ENCODE data around the gene MCM7. TPM values are rescaled to one million over a fixed set of nuclear protein-coding genes. Genes with fewer than 3 reads are reported as not detected.
A peak's percentile ranks its signal among the peaks of the same experiment; 100 is the strongest.

Gene MCM7
- polyA plus RNA-seq, 4 donors = 35.8 to 87.8 (median 63.3) TPM

DNA sequence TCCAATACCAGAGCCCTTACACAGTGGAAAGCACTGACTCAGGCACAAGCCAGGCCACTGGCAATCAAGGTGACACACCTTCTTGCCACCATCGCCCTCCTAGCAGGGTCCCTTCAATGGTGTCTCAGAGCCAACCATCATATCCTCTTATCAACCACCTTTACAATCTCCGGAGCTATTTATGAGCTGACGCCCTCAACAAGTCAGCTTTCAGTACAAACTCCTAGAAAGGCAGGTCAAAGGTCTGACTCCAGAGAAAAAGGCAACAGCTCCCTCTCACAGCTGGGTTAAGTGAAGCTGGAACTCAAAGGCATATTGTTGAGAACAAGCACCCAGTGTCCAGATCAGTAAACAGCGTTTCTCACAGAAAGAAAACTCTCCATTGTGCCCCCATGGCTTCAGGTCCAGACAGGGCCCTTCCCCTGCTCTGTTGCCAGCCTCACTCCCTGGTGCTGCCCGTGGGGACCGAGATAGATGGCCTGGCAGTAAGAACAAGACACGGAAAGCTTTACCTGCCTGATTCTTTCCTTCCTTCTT, 22.1 kb downstream of the MCM7 start:
- FAIRE-seq (no peak), DNase-seq (peak; percentile 89 to 98)
- Histone ChIP-seq H3K27me3 (ENCODE audit: control insufficient read depth in 3 of 3, insufficient read depth in 3 of 3, low read length in 3 of 3) (no peaks in the 10 kb centered on the region), H3K4me1 (ENCODE audit: control insufficient read depth in 3 of 3, insufficient read depth in 2 of 3, low read depth in 1 of 3, low read length in 2 of 3) (peaks cover 0 to 46% (median 2%) of the 10 kb centered on the region in 3 donors), H3K27ac (ENCODE audit: low read depth in 1 of 3, low read length in 2 of 3) (peak overlapping the region; percentile 77 to 92 (median 90)), H3K36me3 (ENCODE audit: control insufficient read depth in 3 of 3, insufficient read depth in 2 of 3, low read depth in 1 of 3, low read length in 3 of 3) (peaks cover 7 to 59% (median 18%) of the 10 kb centered on the region in 3 donors), H3K9me3 (ENCODE audit: control insufficient read depth in 2 of 2, insufficient read depth in 1 of 2, low read depth in 1 of 2, low read length in 1 of 2) (peaks cover 0 to 13% of the 10 kb centered on the region in 2 donors), H3K4me3 (ENCODE audit: low read depth in 1 of 3, low read length in 3 of 3) (peak overlapping the region in 2 of 3 donors; percentile 27 to 74)
- 18 to 59% (median 36%) methylated on average over 7 of the region's 7 CpGs for WGBS, 3 donors

GRCh38 chr7:100077205-100077604, 24.0 kb downstream of the MCM7 start:
- FAIRE-seq (no peak), DNase-seq (peak; percentile 78 to 94)
- Histone ChIP-seq H3K4me3 (ENCODE audit: low read depth in 1 of 3, low read length in 3 of 3) (no peak overlapping the region), H3K36me3 (ENCODE audit: control insufficient read depth in 3 of 3, insufficient read depth in 2 of 3, low read depth in 1 of 3, low read length in 3 of 3) (peaks cover 21 to 77% (median 35%) of the 10 kb centered on the region in 3 donors), H3K4me1 (ENCODE audit: control insufficient read depth in 3 of 3, insufficient read depth in 2 of 3, low read depth in 1 of 3, low read length in 2 of 3) (peaks cover 0 to 42% (median 2%) of the 10 kb centered on the region in 3 donors), H3K9me3 (ENCODE audit: control insufficient read depth in 2 of 2, insufficient read depth in 1 of 2, low read depth in 1 of 2, low read length in 1 of 2) (peaks cover 0 to 31% of the 10 kb centered on the region in 2 donors), H3K27ac (ENCODE audit: low read depth in 1 of 3, low read length in 2 of 3) (peak overlapping the region in 1 of 3 donors; percentile 90), H3K27me3 (ENCODE audit: control insufficient read depth in 3 of 3, insufficient read depth in 3 of 3, low read length in 3 of 3) (peaks cover 0 to 2% (median 0%) of the 10 kb centered on the region in 3 donors)
- WGBS, 3 donors = 37 to 74% (median 57%) methylated on average over 4 of the region's 4 CpGs

DNA sequence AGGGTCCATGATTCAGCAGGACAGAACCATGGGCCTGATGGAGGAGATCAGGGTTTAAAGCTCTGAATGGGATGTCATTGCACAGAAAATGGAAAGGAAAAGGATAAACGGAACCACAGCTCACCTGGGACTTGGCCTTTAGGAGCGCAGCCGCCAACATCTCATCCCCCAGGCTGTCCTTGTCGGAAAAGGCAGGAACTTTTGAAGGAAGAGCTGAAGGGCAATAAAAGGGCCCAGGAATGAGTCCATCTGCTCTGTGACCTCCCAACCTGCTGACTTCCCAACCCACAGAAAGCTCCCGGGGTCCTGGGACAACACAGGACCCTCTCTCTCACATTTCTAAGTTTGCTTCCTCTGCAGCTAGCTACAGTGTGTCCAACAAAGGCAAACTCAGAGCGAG, 25.8 kb downstream of the MCM7 start:
- FAIRE-seq (no peak), DNase-seq (no peak)
- H3K4me1 ChIP-seq (ENCODE audit: control insufficient read depth in 3 of 3, insufficient read depth in 2 of 3, low read depth in 1 of 3, low read length in 2 of 3) = peaks cover 0 to 37% (median 2%) of the 10 kb centered on the region in 3 donors
- H3K27me3 ChIP-seq (ENCODE audit: control insufficient read depth in 3 of 3, insufficient read depth in 3 of 3, low read length in 3 of 3) = peaks cover 0 to 2% (median 0%) of the 10 kb centered on the region in 3 donors
- no peak overlapping the region for H3K27ac ChIP-seq (ENCODE audit: low read depth in 1 of 3, low read length in 2 of 3)
- no peak overlapping the region for H3K4me3 ChIP-seq (ENCODE audit: low read depth in 1 of 3, low read length in 3 of 3)
- peaks cover 35 to 94% (median 53%) of the 10 kb centered on the region in 3 donors for H3K36me3 ChIP-seq (ENCODE audit: control insufficient read depth in 3 of 3, insufficient read depth in 2 of 3, low read depth in 1 of 3, low read length in 3 of 3)
- peaks cover 2 to 49% of the 10 kb centered on the region in 2 donors for H3K9me3 ChIP-seq (ENCODE audit: control insufficient read depth in 2 of 2, insufficient read depth in 1 of 2, low read depth in 1 of 2, low read length in 1 of 2)
- WGBS, 3 donors = 95 to 99% (median 96%) methylated on average over 6 of the region's 6 CpGs

DNA sequence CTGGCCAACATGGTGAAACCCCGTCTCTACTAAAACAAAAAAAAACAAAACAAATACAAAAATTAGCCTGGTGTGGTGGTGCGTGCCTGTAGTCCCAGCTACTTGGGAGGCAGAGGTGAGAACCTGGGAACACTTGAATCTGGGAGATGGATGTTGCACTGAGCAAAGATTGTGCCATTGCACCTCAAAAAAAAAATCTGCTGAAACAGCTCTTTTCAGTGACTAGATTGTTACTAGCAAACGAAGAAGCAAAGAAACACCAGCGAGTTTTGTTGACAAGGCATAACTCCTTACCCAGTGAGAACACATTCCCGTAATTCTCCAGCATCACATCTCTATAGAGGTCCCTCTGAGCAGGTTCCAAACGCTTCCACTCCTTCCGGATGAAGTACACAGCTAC, 26.4 kb downstream of the MCM7 start:
- Histone ChIP-seq H3K36me3 (ENCODE audit: control insufficient read depth in 3 of 3, insufficient read depth in 2 of 3, low read depth in 1 of 3, low read length in 3 of 3) (peaks cover 35 to 94% (median 58%) of the 10 kb centered on the region in 3 donors), H3K9me3 (ENCODE audit: control insufficient read depth in 2 of 2, insufficient read depth in 1 of 2, low read depth in 1 of 2, low read length in 1 of 2) (peaks cover 2 to 55% of the 10 kb centered on the region in 2 donors), H3K4me1 (ENCODE audit: control insufficient read depth in 3 of 3, insufficient read depth in 2 of 3, low read depth in 1 of 3, low read length in 2 of 3) (peaks cover 0 to 31% (median 2%) of the 10 kb centered on the region in 3 donors), H3K27me3 (ENCODE audit: control insufficient read depth in 3 of 3, insufficient read depth in 3 of 3, low read length in 3 of 3) (peaks cover 0 to 2% (median 0%) of the 10 kb centered on the region in 3 donors), H3K4me3 (ENCODE audit: low read depth in 1 of 3, low read length in 3 of 3) (no peak overlapping the region), H3K27ac (ENCODE audit: low read depth in 1 of 3, low read length in 2 of 3) (no peak overlapping the region)
- FAIRE-seq = no peak
- no peak for DNase-seq
- 98% methylated on average over 7 of the region's 7 CpGs for WGBS, 3 donors

GRCh38 chr7:100072462-100072861, 28.7 kb downstream of the MCM7 start:
- WGBS, 3 donors = 95 to 100% (median 99%) methylated on average over 10 of the region's 10 CpGs
- DNase-seq = no peak
- Histone ChIP-seq H3K9me3 (ENCODE audit: control insufficient read depth in 2 of 2, insufficient read depth in 1 of 2, low read depth in 1 of 2, low read length in 1 of 2) (peaks cover 2 to 64% of the 10 kb centered on the region in 2 donors), H3K4me3 (ENCODE audit: low read depth in 1 of 3, low read length in 3 of 3) (no peak overlapping the region), H3K36me3 (ENCODE audit: control insufficient read depth in 3 of 3, insufficient read depth in 2 of 3, low read depth in 1 of 3, low read length in 3 of 3) (peaks cover 36 to 93% (median 59%) of the 10 kb centered on the region in 3 donors), H3K27ac (ENCODE audit: low read depth in 1 of 3, low read length in 2 of 3) (no peak overlapping the region), H3K27me3 (ENCODE audit: control insufficient read depth in 3 of 3, insufficient read depth in 3 of 3, low read length in 3 of 3) (peaks cover 0 to 2% (median 0%) of the 10 kb centered on the region in 3 donors), H3K4me1 (ENCODE audit: control insufficient read depth in 3 of 3, insufficient read depth in 2 of 3, low read depth in 1 of 3, low read length in 2 of 3) (peaks cover 0 to 9% (median 0%) of the 10 kb centered on the region in 3 donors)
- FAIRE-seq = no peak

DNA sequence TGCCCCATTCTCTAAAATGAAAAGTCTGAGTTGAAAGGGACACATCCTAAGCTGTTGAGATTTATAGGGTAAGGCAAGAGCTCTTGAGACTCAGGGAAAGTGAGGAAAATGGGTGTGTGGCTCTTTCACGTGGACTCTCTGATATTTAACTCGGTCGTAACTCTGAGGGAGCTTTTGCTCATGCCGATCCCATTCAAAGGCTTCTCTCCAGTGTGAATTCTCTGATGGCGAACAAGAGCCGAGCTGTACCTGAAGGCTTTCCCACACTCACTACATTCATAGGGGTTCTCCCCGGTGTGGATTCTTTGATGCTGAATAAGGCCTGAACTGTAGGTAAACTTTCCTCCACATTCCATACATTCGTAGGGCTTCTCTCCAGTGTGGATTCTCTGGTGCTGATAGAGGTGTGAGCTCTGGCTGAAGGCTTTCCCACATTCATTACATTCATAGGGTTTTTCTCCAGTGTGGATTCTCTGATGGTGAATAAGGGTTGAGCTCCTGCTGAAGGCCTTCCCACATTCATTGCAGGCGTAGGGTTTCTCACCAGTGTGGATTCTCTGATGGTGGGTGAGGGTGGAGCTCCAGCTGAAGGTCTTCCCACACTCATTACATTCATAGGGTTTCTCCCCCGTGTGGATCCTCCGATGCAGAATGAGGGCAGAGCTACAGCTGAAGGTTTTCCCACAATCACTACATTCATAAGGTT, 30.0 kb downstream of the MCM7 start:
- no peak for DNase-seq
- no peak overlapping the region for H3K4me3 ChIP-seq (ENCODE audit: low read depth in 1 of 3, low read length in 3 of 3)
- FAIRE-seq = no peak
- H3K27me3 ChIP-seq (ENCODE audit: control insufficient read depth in 3 of 3, insufficient read depth in 3 of 3, low read length in 3 of 3) = peaks cover 0 to 2% (median 0%) of the 10 kb centered on the region in 3 donors
- WGBS, 3 donors = 98 to 99% (median 98%) methylated on average over 11 of the region's 11 CpGs
- peaks cover 36 to 82% (median 56%) of the 10 kb centered on the region in 3 donors for H3K36me3 ChIP-seq (ENCODE audit: control insufficient read depth in 3 of 3, insufficient read depth in 2 of 3, low read depth in 1 of 3, low read length in 3 of 3)
- no peak overlapping the region for H3K27ac ChIP-seq (ENCODE audit: low read depth in 1 of 3, low read length in 2 of 3)
- H3K4me1 ChIP-seq (ENCODE audit: control insufficient read depth in 3 of 3, insufficient read depth in 2 of 3, low read depth in 1 of 3, low read length in 2 of 3) = no peaks in the 10 kb centered on the region
- H3K9me3 ChIP-seq (ENCODE audit: control insufficient read depth in 2 of 2, insufficient read depth in 1 of 2, low read depth in 1 of 2, low read length in 1 of 2) = peaks cover 2 to 64% of the 10 kb centered on the region in 2 donors

- Histone ChIP-seq H3K4me1 (ENCODE audit: control insufficient read depth in 3 of 3, insufficient read depth in 2 of 3, low read depth in 1 of 3, low read length in 2 of 3) (no peaks in the 10 kb centered on the region), H3K27me3 (ENCODE audit: control insufficient read depth in 3 of 3, insufficient read depth in 3 of 3, low read length in 3 of 3) (peaks cover 0 to 2% (median 0%) of the 10 kb centered on the region in 3 donors), H3K27ac (ENCODE audit: low read depth in 1 of 3, low read length in 2 of 3) (no peak overlapping the region), H3K9me3 (ENCODE audit: control insufficient read depth in 2 of 2, insufficient read depth in 1 of 2, low read depth in 1 of 2, low read length in 1 of 2) (peaks cover 2 to 57% of the 10 kb centered on the region in 2 donors), H3K4me3 (ENCODE audit: low read depth in 1 of 3, low read length in 3 of 3) (no peak overlapping the region), H3K36me3 (ENCODE audit: control insufficient read depth in 3 of 3, insufficient read depth in 2 of 3, low read depth in 1 of 3, low read length in 3 of 3) (peaks cover 34 to 79% (median 49%) of the 10 kb centered on the region in 3 donors)
- DNase-seq (no peak), FAIRE-seq (no peak)
- WGBS, 3 donors = 95 to 97% (median 96%) methylated on average over 5 of the region's 5 CpGs
Observed at GRCh38 chr7:100069991-100070390, 31.2 kb downstream of the MCM7 start.

GRCh38 chr7:100066953-100067352, 34.2 kb downstream of the MCM7 start:
- Histone ChIP-seq H3K27ac (ENCODE audit: low read depth in 1 of 3, low read length in 2 of 3) (no peak overlapping the region), H3K36me3 (ENCODE audit: control insufficient read depth in 3 of 3, insufficient read depth in 2 of 3, low read depth in 1 of 3, low read length in 3 of 3) (peaks cover 14 to 73% (median 26%) of the 10 kb centered on the region in 3 donors), H3K4me3 (ENCODE audit: low read depth in 1 of 3, low read length in 3 of 3) (no peak overlapping the region), H3K27me3 (ENCODE audit: control insufficient read depth in 3 of 3, insufficient read depth in 3 of 3, low read length in 3 of 3) (no peaks in the 10 kb centered on the region), H3K9me3 (ENCODE audit: control insufficient read depth in 2 of 2, insufficient read depth in 1 of 2, low read depth in 1 of 2, low read length in 1 of 2) (peaks cover 2 to 31% of the 10 kb centered on the region in 2 donors), H3K4me1 (ENCODE audit: control insufficient read depth in 3 of 3, insufficient read depth in 2 of 3, low read depth in 1 of 3, low read length in 2 of 3) (no peaks in the 10 kb centered on the region)
- DNase-seq (no peak), FAIRE-seq (no peak)
- 89 to 94% (median 91%) methylated on average over 7 of the region's 7 CpGs for WGBS, 3 donors

All from small intestine (tissue), 7 donors.